Stimulated activated CD4-positive, alpha-beta T cell treated with anti-CD3 and anti-CD28 coated beads, Interleukin-1b, Interleukin-23, amount 100 ng/mL, for 48 hours (primary cell): Measurements from ENCODE around the gene LSAMP.

ENCODE experiments used
- DNase-seq: peaks from one replicate; pipeline ENCODE4 v3.0.0-alpha.2; 2020

Gene LSAMP

DNA sequence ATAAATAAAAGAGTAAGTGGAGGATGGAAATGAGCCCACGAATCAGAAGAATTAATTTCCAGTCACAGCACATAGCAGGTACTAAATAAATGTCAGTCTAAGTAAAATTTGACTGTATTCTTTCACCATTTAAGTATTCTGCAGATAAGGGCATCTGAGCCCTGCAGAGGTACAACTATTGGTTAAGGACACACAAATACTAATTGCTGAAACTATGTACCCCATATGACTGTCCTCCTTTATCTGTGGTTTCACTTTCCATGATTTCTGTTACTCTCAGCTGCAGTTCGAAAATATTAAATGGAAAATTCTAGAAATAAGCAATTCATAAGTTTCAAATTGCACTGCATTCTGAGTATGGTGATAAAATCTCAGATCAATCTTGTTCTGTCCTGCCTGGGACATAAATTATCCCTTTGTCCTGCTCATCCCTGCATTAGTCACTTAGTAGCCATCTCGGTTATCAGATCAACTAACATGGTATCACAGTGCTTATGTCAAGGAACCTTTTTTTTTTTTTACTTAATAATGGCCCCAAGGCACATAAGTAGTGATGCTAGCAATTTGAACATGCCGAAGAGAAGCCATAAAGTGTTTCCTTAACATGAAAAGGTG lies 95.1 kb downstream of the LSAMP start:
- DNase-seq = no peak

GRCh38 chr3:116348216-116348615 lies 97.1 kb downstream of the LSAMP start:
- no peak for DNase-seq

DNA sequence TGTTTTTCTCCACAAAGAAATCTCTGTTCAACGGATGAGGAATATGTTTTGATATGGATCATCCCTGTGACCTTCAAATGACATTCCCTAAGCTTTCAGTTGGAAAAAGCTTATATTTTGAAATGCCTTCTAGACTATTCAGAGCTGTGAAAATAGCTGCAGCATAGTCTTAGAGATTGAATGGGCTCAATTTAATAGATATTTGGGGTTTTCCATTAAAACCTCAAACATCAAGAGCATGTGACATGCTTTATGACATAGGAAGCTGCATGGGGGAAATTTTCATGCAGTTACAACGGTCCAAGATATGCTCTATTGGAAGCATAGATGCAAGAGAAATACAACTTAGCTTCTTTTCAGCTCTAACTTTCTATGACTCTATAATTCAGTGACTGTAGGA lies 102.8 kb downstream of the LSAMP start:
- DNase-seq = no peak

DNA sequence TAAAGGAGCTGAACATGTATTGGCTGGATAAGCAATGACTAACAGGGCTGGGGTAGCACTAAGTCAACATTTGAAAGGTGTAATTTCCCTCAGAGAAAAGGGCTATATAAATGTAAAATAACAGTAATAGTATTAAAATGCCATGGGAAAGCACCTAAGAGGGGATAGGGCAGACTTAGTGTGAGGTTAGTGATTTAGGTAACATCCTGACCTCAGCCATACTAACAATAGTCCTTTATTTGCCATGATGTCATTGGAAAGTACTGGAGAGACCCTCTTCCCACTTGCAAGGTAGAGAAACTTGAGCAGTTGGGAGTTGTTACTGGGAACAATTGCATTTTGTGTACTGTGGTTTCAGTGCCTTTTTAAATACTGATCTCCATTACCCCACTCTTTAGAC lies 103.4 kb downstream of the LSAMP start:
- DNase-seq = no peak

DNA sequence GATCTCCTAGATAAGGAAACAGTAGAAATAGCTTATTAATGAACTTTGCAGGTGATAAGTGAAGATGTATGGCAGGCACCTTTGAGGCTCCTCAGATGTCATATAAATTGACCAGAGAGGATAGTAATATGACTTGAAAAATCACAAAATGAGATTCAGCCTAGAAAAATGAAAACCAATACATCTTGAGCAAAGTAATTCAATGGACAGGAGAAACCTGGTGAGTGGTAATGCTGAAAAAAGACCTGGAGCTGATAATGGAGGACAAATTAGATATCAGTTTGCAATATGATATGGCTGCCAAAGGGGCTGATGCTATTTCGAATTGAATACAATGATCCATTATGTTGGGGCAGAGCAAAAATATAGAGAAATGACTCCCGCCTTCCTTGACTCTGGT lies 103.9 kb downstream of the LSAMP start:
- no peak for DNase-seq

DNA sequence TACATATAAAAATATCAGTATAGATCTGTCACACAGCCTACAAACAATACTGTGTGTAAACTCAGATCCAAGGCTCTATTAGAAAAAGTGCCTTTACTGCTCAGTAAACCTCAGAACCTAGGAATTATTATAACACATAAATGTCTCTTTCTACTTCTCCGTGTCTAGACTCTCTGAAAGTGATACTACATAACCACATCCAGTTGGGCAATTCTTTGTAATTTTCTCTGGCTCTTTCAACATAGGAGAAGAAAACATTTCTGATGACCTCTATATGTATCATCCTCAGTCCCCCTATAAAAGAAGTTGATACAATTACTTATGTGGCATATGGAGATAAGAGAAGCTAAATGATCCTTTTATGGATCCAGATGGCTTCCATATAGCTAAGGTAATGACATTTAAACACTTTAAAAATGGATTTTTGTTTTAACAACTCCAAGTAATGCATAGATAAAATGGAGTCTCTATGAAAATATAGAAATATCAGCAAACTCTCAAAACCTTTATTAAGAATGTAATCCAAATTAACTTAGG lies 104.5 kb downstream of the LSAMP start:
- no peak for DNase-seq

GRCh38 chr3:116339441-116340028 lies 105.8 kb downstream of the LSAMP start:
- DNase-seq = no peak

DNA sequence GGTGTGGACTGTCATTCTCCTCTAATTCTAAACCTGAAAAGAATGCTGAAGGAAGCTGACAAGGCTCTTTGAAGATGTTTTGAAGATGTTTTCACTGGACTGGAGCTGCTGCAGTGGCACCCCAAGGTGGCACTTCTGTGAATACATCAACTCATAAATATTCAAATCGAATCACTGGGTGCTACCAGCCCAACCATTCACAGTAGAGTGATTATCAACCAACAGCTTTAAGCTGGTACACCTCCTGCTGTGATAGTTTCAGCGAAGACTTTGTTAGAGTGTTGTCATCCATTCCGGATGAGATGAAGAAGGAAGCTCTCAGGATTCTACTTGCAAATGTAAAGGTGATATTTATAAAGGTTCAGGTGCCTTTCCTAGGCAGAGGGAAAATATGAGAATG lies 106.6 kb downstream of the LSAMP start:
- no peak for DNase-seq

GRCh38 chr3:116337229-116337628 lies 108.1 kb downstream of the LSAMP start:
- DNase-seq = no peak

- no peak for DNase-seq
Observed at GRCh38 chr3:116331380-116331779, 113.9 kb downstream of the LSAMP start.

- DNase-seq = no peak
Observed at GRCh38 chr3:116322750-116323375, 122.4 kb downstream of the LSAMP start.

- DNase-seq = no peak
Observed at GRCh38 chr3:116318370-116318769, 126.9 kb downstream of the LSAMP start.

GRCh38 chr3:116316771-116317170 lies 128.5 kb downstream of the LSAMP start:
- DNase-seq = no peak

- DNase-seq = no peak
Observed at GRCh38 chr3:116314476-116314875, 130.8 kb downstream of the LSAMP start.

- no peak for DNase-seq
Observed at GRCh38 chr3:116306720-116307119, 138.6 kb downstream of the LSAMP start.

DNA sequence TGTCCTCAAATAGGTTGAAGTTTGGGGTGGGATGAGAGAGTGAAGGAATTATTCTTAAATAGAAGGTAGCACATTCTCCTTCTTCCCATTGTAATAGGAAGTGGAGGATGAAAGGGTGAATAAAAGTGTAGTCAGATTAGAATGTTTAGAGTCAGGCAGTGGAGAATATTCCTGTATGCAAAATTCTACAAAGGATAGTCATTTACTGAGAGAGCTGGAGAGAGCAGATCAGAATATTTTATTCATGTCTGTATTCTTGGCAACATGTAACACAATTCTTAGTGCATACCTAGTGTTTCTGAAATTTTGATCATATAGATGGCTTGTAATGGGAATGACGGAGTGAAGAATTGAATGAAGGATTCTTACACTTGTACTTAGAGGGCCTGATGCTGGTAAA lies 139.1 kb downstream of the LSAMP start:
- no peak for DNase-seq

DNA sequence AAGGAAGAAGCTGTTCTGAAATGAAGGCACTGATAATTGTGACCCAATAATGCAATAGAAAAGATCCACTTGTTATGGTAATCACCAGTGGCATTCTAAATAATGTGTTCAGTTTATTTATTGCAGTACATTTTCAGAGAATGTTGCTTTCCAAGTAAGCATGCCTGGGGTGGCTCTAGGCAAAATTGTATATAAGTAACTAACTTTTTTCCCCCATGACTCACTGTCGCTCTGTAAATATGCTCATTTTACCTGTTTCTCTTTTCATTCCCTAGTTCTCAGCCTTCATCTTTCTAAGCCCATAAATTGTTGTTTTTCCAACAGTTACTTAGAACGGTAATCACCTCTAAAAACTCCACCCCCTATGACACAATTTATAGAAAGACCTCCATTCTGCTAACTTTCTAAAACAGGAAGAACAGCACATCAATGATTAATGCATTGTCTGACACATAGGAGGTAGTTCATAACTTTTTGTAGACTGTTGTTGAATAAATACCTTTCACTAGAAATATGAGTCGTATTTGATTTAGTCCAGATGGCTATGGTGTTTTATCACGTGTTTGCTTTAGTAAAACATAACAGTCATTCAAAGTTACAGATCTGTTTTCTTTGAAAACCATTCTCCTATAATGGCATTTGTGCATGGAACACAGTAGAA lies 143.1 kb downstream of the LSAMP start:
- DNase-seq = no peak

- no peak for DNase-seq
Observed at GRCh38 chr3:116301422-116301821, 143.9 kb downstream of the LSAMP start.

- DNase-seq = no peak
Observed at GRCh38 chr3:116300226-116300625, 145.1 kb downstream of the LSAMP start.

DNA sequence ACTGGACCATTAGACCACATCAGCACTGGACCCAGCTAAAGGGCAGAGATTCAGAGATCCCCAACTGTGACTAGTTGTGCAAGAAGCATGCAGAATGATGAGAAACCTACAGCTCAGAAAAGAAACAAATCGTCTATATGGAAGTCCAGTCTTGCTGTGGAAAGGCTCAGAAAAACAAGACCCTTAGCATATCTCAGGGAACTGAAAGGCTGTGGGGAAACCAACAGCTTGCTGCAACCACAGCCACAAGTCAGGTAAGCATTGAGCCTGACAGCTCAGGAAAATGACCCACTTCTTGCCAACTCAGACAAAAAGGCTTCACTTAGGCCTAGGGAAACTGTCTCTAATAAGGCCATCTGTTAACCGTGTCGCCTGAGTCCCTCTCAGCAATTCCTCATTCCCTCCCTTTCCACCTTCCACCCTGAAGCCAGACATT lies 145.6 kb downstream of the LSAMP start:
- DNase-seq = no peak

- no peak for DNase-seq
Observed at GRCh38 chr3:116298151-116298550, 147.1 kb downstream of the LSAMP start.

DNA sequence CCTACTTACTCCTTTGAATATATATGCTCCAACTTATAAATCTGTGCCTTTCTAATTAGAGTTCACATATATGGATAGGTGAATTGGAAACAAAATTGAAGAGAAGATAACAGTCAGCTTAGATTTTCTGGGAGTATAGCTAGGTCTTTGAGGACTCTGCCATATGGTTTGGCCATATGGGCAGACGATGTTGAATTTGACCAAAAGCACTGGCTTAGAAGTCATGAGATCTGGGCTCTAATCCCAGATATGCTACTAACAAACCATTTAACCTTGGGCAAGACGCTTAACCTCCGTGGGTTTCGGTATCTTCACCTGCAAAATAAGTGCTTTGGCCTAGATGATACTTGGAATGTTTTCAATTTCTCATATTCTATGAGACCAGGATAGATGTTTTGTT lies 154.1 kb downstream of the LSAMP start:
- DNase-seq = no peak

- DNase-seq = no peak
Observed at GRCh38 chr3:116288485-116288884, 156.8 kb downstream of the LSAMP start.
